HepG2 (cell line): Measurements from ENCODE around the gene DAB1. TPM values are rescaled to one million over a fixed set of nuclear protein-coding genes. Genes with fewer than 3 reads are reported as not detected.

Experiments
- ATAC-seq: fragments of 200-7000 bp; cut with Tn5 transposase; 3 replicates; pipeline ENCODE4 v1.9.1; 2020; ENCODE audit warnings: mild to moderate bottlenecking, moderate library complexity
- BruUV-seq: library from RNA; stranded (reverse); fragments of 400-500 nt; replicated peaks from 2 replicates; lab custom pipeline; 2021; lab: Mats Ljungman, UMichigan
- CTCF ChIA-PET: fragments of 300-600 bp; formaldehyde crosslinking; extraction: SDS; loops from one replicate; lab custom pipeline; 2021; ENCODE audit warnings: low total read pairs, inconsistent platforms, low intra/inter-chr PET ratio; lab: Yijun Ruan, JAX
- POLR2A ChIA-PET: fragments of 350-600 bp; sonication (Branson Sonifier 250); formaldehyde crosslinking; loops from one replicate; lab custom pipeline; 2020; ENCODE audit warnings: antibody characterized with exemption, inconsistent platforms; lab: Yijun Ruan, JAX
- DNase-seq: peaks from one replicate; pipeline ENCODE4 v3.0.0-alpha.2; 2015; ENCODE audit warnings: low spot score
- FAIRE-seq: peaks from 3 replicates; lab custom pipeline; 2011; peaks lifted over from hg19 to GRCh38; lab: Jason Lieb, UNC
- H2AFZ ChIP-seq: one replicate; pipeline ENCODE4 v1.6.1; 2011; ENCODE audit warnings: low read length, inconsistent platforms
- H3K27ac ChIP-seq: fragments of 300-600 bp; 3 replicates; pipeline ENCODE4 v1.8.0; 2011; ENCODE audit warnings: mixed run types, mild to moderate bottlenecking, mixed read lengths, low read length, inconsistent platforms; ENCODE audit not compliant: insufficient read depth; ENCODE audit errors: extremely low read length
- H3K27me3 ChIP-seq, 2 experiments: fragments of 200-600 bp in 1 of 2; 2 replicates in 1 of 2; 3 replicates in 1 of 2; pipeline versions ENCODE4 v1.6.0 to v1.8.0; 2011; ENCODE audit warnings: low read length in 2 of 2, mild to moderate bottlenecking in 2 of 2, moderate library complexity in 2 of 2, inconsistent platforms in 1 of 2; ENCODE audit not compliant: insufficient read depth in 2 of 2, control insufficient read depth in 1 of 2
- H3K36me3 ChIP-seq, 2 experiments: fragments of 200-600 bp in 1 of 2; replicated peaks in 1 of 2; 2 replicates in 1 of 2; 3 replicates in 1 of 2; pipeline versions ENCODE4 v1.5.1 to v1.8.0; 2011; ENCODE audit warnings: low read length in 2 of 2, inconsistent platforms in 1 of 2; ENCODE audit not compliant: insufficient read depth in 2 of 2, control insufficient read depth in 1 of 2
- H3K4me1 ChIP-seq: 2 replicates; pipeline ENCODE4 v1.5.1; 2012; ENCODE audit warnings: low read length, inconsistent platforms; ENCODE audit not compliant: insufficient read depth
- H3K4me2 ChIP-seq: 2 replicates; pipeline ENCODE4 v1.6.0; 2011; ENCODE audit warnings: low read depth, low read length, inconsistent platforms
- H3K4me3 ChIP-seq, 3 experiments: fragments of 200-600 bp in 1 of 3; sonication (generic), shearing (Covaris generic) in 1 of 3; replicated peaks in 1 of 3; 2 replicates each; pipeline ENCODE4 v1.5.1; 2011 to 2016; ENCODE audit warnings: low read length in 3 of 3, inconsistent platforms in 2 of 3, low read depth in 2 of 3, mild to moderate bottlenecking in 2 of 3, control low read depth in 1 of 3, mixed read lengths in 1 of 3; ENCODE audit not compliant: insufficient read depth in 1 of 3
- H3K79me2 ChIP-seq: one replicate; pipeline ENCODE4 v1.6.1; 2011; ENCODE audit warnings: low read length, inconsistent platforms; ENCODE audit not compliant: insufficient read depth
- H3K9ac ChIP-seq: 2 replicates; pipeline ENCODE4 v1.6.0; 2011; ENCODE audit warnings: mild to moderate bottlenecking, low read depth, low read length, inconsistent platforms; ENCODE audit not compliant: insufficient read depth
- H3K9me3 ChIP-seq: 2 replicates; pipeline ENCODE4 v1.5.1; 2012; ENCODE audit warnings: mild to moderate bottlenecking, low read length
- H4K20me1 ChIP-seq: 2 replicates; pipeline ENCODE4 v1.6.0; 2011; ENCODE audit warnings: inconsistent platforms, mild to moderate bottlenecking, low read length, moderate library complexity; ENCODE audit not compliant: insufficient read depth
- ATF7 ChIP-seq, 2 experiments: fragments of 450-650 bp in 1 of 2; sonication (generic) in 1 of 2; formaldehyde crosslinking in 1 of 2; IDR thresholded peaks; 2 replicates each; pipeline versions ENCODE4 v1.4.0 to v1.6.1; 2016 to 2020; ENCODE audit warnings: antibody characterized with exemption in 1 of 2, mild to moderate bottlenecking in 1 of 2, missing genetic modification reagents in 1 of 2
- EP300 ChIP-seq, 3 experiments: sonication (generic) in 1 of 3; formaldehyde crosslinking in 1 of 3; IDR thresholded peaks; 2 replicates each; pipeline versions ENCODE4 v1.5.1 to v1.6.1; 2011 to 2020; ENCODE audit warnings: low read depth in 2 of 3, low read length in 2 of 3, borderline replicate concordance in 1 of 3, improper control_type of control experiment in 1 of 3, mild to moderate bottlenecking in 1 of 3, missing genetic modification reagents in 1 of 3, moderate library complexity in 1 of 3
- HNRNPH1 ChIP-seq: fragments of 200-400 bp; formaldehyde crosslinking; optimal IDR thresholded peaks from 2 replicates; pipeline ENCODE3; 2017; ENCODE audit warnings: mild to moderate bottlenecking, low read depth, low read length
- JUND ChIP-seq: sonication (generic); formaldehyde crosslinking; IDR thresholded peaks from 2 replicates; pipeline ENCODE4 v1.8.0; 2022; ENCODE audit warnings: mild to moderate bottlenecking, missing genetic modification reagents
- MYNN ChIP-seq: sonication (generic); formaldehyde crosslinking; IDR thresholded peaks from 2 replicates; pipeline ENCODE4 v1.4.0; 2020; ENCODE audit warnings: mild to moderate bottlenecking, low read depth, missing genetic modification reagents
- TEAD3 ChIP-seq: optimal IDR thresholded peaks from 2 replicates; pipeline ENCODE3; 2016; ENCODE audit warnings: borderline replicate concordance
- ZNF543 ChIP-seq: sonication (generic); formaldehyde crosslinking; IDR thresholded peaks from 2 replicates; pipeline ENCODE4 v1.4.0; 2020; ENCODE audit warnings: mild to moderate bottlenecking, missing genetic modification reagents
- ZNF891 ChIP-seq: sonication (generic); formaldehyde crosslinking; IDR thresholded peaks from 2 replicates; pipeline ENCODE4 v1.5.0; 2020; ENCODE audit warnings: mild to moderate bottlenecking, missing genetic modification reagents
- WGBS: methylation state at CpG from one replicate; pipeline ENCODE4 v1.1.6; 2017; ENCODE audit warnings: low lambda C conversion rate; 5-methylcytosine and 5-hydroxymethylcytosine counted together
- in situ Hi-C: cut with HindIII; loops from 2 replicates; pipeline ENCODE4 v1.10.0; 2017; ENCODE audit warnings: low pct_unique_long_range_greater_than_20kb; ENCODE audit not compliant: extremely low pct_ligation_motif_present
- intact Hi-C: fragments of 100-400 bp; cut with micrococcal nuclease; formaldehyde crosslinking; loops from one replicate; pipeline ENCODE4 v1.10.0; 2022; ENCODE audit not compliant: unreplicated experiment
- polyA plus RNA-seq, 8 experiments: library from polyadenylated mRNA; depleted of rRNA in 3 of 8; stranded (reverse) in 7 of 8; unstranded in 1 of 8; fragments of >200 nt; fragmentation: Illumina TruSeq in 4 of 8; extraction: Trizol in 4 of 8; gene quantifications; 2 replicates each; pipeline versions ENCODE4 v1.2.1 to v1.2.3, GENCODE V29; 2011 to 2016; ENCODE audit warnings: low read depth in 4 of 8, missing spikeins in 1 of 8, mixed read lengths in 1 of 8; ENCODE audit not compliant: insufficient read depth in 1 of 8
- total RNA-seq, 5 experiments: library from RNA; depleted of rRNA; stranded (reverse); fragments of >200 nt; fragmentation: Illumina TruSeq; extraction: Trizol; gene quantifications; 2 replicates each; pipeline ENCODE4 v1.2.3, GENCODE V29; 2016; ENCODE audit warnings: low read depth in 1 of 5

The DAB1 gene
- total and polyA plus RNA-seq, 2 of the 13 experiments (the other 11 are each of a cell fraction or from before 2014, with no cell fraction given), result 0.04 to 0.13 TPM

- peaks cover 15% of the 10 kb centered on the region for H3K4me1 ChIP-seq
- no peak overlapping the region for H3K4me2 ChIP-seq
- H3K36me3 ChIP-seq, result no peaks in the 10 kb centered on the region
- in situ Hi-C loops, result no loop called here
- H3K9me3 ChIP-seq, result no peaks in the 10 kb centered on the region
- no peak for FAIRE-seq
- DNase-seq, result no peak
- H4K20me1 ChIP-seq, result no peaks in the 10 kb centered on the region
- no peaks in the 10 kb centered on the region for H3K79me2 ChIP-seq
- POLR2A ChIA-PET, result no interaction called here
- BruUV-seq, result no TSS peak
- intact Hi-C loops, result no loop called here
- 76% methylated on average over 3 of the region's 5 CpGs for WGBS
- CTCF ChIA-PET, result no interaction called here
- no peak overlapping the region for H2AFZ ChIP-seq
- no peak overlapping the region for H3K9ac ChIP-seq
- TF ChIP-seq ZNF891 (CRISPR knock-in tag), result no peak
- TF ChIP-seq ATF7 (IDR thresholded peaks at IDR 0.05), result peak; percentile 26; the same call in 1 of the 2 replicates
- no peak for TF ChIP-seq ATF7 (CRISPR knock-in tag; IDR thresholded peaks at IDR 0.05)
- no peak for TF ChIP-seq EP300 (IDR thresholded peaks at IDR 0.05; ENCODE audit: low read depth in 2 of 2, low read length in 2 of 2)
- no peak for TF ChIP-seq EP300 (CRISPR knock-in tag; IDR thresholded peaks at IDR 0.05; ENCODE audit: borderline replicate concordance)
- TF ChIP-seq TEAD3, result no peak
- TF ChIP-seq, all 625 proteins: peak for 1
- ATAC-seq, result no peak
- Histone ChIP-seq H3K27ac (no peak overlapping the region), H3K27me3 (no peaks in the 10 kb centered on the region; a peak in 2 of 5 replicates), H3K4me3 (no peak overlapping the region)
Observed at GRCh38 chr1:57302812-57303596, 120.9 kb downstream of the DAB1 start.

DNA sequence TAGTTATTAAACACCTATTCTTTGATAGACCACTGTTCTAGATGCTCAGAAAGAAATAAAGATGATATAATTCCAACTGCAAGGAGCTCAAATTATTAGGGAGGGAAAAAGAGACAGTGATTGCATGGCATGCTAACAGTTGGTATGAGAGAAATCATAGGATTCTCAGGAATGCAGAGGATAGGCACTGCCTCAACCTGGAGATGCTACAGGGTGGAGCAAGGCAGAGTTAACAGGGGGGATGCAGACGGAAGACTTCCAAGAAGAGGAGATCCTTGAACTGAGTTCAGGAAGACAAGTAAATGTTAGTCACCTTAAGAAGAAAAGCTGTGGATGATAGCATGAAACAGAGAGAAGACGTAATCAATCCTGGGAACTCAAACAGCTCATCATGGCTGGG, 123.7 kb downstream of the DAB1 start:
- ChIA-PET CTCF (no interaction called here), POLR2A (no interaction called here)
- 75% methylated on average over 2 of the region's 2 CpGs for WGBS
- BruUV-seq, result no TSS peak
- Histone ChIP-seq H3K27me3 (no peaks in the 10 kb centered on the region; a peak in 2 of 5 replicates), H3K79me2 (no peaks in the 10 kb centered on the region), H4K20me1 (no peaks in the 10 kb centered on the region), H3K9ac (no peak overlapping the region), H3K27ac (no peak overlapping the region), H3K36me3 (no peaks in the 10 kb centered on the region), H2AFZ (no peak overlapping the region), H3K4me2 (no peak overlapping the region), H3K4me1 (peaks cover 14% of the 10 kb centered on the region), H3K4me3 (no peak overlapping the region), H3K9me3 (no peaks in the 10 kb centered on the region)
- intact Hi-C loops (no loop called here), in situ Hi-C loops (no loop called here)
- TF ChIP-seq ZNF543 (no peak), JUND (no peak), HNRNPH1 (no peak), MYNN (CRISPR knock-in tag) (no peak)
- ATAC-seq (no peak), FAIRE-seq (no peak), DNase-seq (no peak)
